ENCODE measurements around the gene ATP11B.

The ATP11B gene

GRCh38 chr3:182940266-182940808 is 147.0 kb downstream of the ATP11B start:
- TF ChIP-seq CTCF (IDR thresholded peaks at IDR 0.05; ENCODE audit: control insufficient read depth, insufficient read depth, low read depth, low read length, missing control alignments) = no peak
- no peak overlapping the region for H3K4me3 ChIP-seq (ENCODE audit: control insufficient read depth, low read depth, low read length)
- DNase-seq (ENCODE audit: low read depth) = no peak

GRCh38 chr3:182941719-182942118 is 148.4 kb downstream of the ATP11B start:
- no peak for DNase-seq (ENCODE audit: low read depth)
- no peak overlapping the region for H3K4me3 ChIP-seq (ENCODE audit: control insufficient read depth, low read depth, low read length)
- no peak for TF ChIP-seq CTCF (IDR thresholded peaks at IDR 0.05; ENCODE audit: control insufficient read depth, insufficient read depth, low read depth, low read length, missing control alignments)

GRCh38 chr3:182947888-182948287 is 154.6 kb downstream of the ATP11B start:
- H3K4me3 ChIP-seq (ENCODE audit: control insufficient read depth, low read depth, low read length) = no peak overlapping the region
- TF ChIP-seq CTCF (IDR thresholded peaks at IDR 0.05; ENCODE audit: control insufficient read depth, insufficient read depth, low read depth, low read length, missing control alignments) = no peak
- no peak for DNase-seq (ENCODE audit: low read depth)

GRCh38 chr3:182948305-182948704 is 155.0 kb downstream of the ATP11B start:
- no peak overlapping the region for H3K4me3 ChIP-seq (ENCODE audit: control insufficient read depth, low read depth, low read length)
- no peak for DNase-seq (ENCODE audit: low read depth)
- no peak for TF ChIP-seq CTCF (IDR thresholded peaks at IDR 0.05; ENCODE audit: control insufficient read depth, insufficient read depth, low read depth, low read length, missing control alignments)

- DNase-seq (ENCODE audit: low read depth) = no peak
- TF ChIP-seq CTCF (IDR thresholded peaks at IDR 0.05; ENCODE audit: control insufficient read depth, insufficient read depth, low read depth, low read length, missing control alignments) = no peak
- no peak overlapping the region for H3K4me3 ChIP-seq (ENCODE audit: control insufficient read depth, low read depth, low read length)
These were observed 156.4 kb downstream of the ATP11B start for GRCh38 chr3:182949688-182950087.

- no peak for DNase-seq (ENCODE audit: low read depth)
- H3K4me3 ChIP-seq (ENCODE audit: control insufficient read depth, low read depth, low read length) = no peak overlapping the region
- no peak for TF ChIP-seq CTCF (IDR thresholded peaks at IDR 0.05; ENCODE audit: control insufficient read depth, insufficient read depth, low read depth, low read length, missing control alignments)
These were observed 161.4 kb downstream of the ATP11B start for GRCh38 chr3:182954553-182955235.

Measured in AG09309 (cell line).